Measurements from ENCODE around the gene AHCYL2. TPM values are rescaled to one million over a fixed set of nuclear protein-coding genes. Genes with fewer than 3 reads are reported as not detected.

Gene AHCYL2
- total RNA-seq, 1 experiment from 2014 or later, result 17.0 TPM

- no TSS peak for BruUV-seq (replicated peaks)
- Histone ChIP-seq H3K79me2 (ENCODE audit: insufficient read depth, low read length) (no peaks in the 10 kb centered on the region), H4K20me1 (ENCODE audit: insufficient read depth) (no peaks in the 10 kb centered on the region), H3K9me2 (ENCODE audit: insufficient read depth) (no peaks in the 10 kb centered on the region), H3K4me1 (ENCODE audit: control insufficient read depth in 1 of 2, insufficient read depth in 2 of 2, low read length in 2 of 2) (no peaks in the 10 kb centered on the region), H3K9ac (ENCODE audit: low read length) (no peak overlapping the region), H3K9me3 (ENCODE audit: control insufficient read depth in 1 of 2, insufficient read depth in 1 of 2, low read depth in 1 of 2, low read length in 2 of 2) (no peaks in the 10 kb centered on the region), H3K36me3 (ENCODE audit: control insufficient read depth in 1 of 2, insufficient read depth in 2 of 2, low read length in 2 of 2) (no peaks in the 10 kb centered on the region), H3K27me3 (ENCODE audit: insufficient read depth, low read length) (no peaks in the 10 kb centered on the region), H2AFZ (ENCODE audit: low read depth, low read length, poor library complexity, severe bottlenecking) (no peak overlapping the region), H3K4me2 (ENCODE audit: low read length) (no peak overlapping the region), H3K27ac (ENCODE audit: low read depth, low read length) (no peak overlapping the region), H3K4me3 (replicated peaks in 1 of 2; ENCODE audit: low read depth in 1 of 2, low read length in 2 of 2) (no peak overlapping the region)
- RAD21 ChIA-PET (ENCODE audit: low non-redundant PET in 1 of 2, low total read pairs in 2 of 2, uncharacterized antibody in 2 of 2, unreplicated experiment in 2 of 2), result no interaction called here
- TF ChIP-seq ATF3 (IDR thresholded peaks at IDR 0.05), result no peak
- no peak for TF ChIP-seq REST (IDR thresholded peaks at IDR 0.05; ENCODE audit: low read depth)
- no peak for TF ChIP-seq ZFX (IDR thresholded peaks at IDR 0.05)
- TF ChIP-seq SIN3A (IDR thresholded peaks at IDR 0.05; ENCODE audit: low read depth), result no peak
- no peak for TF ChIP-seq EGR1 (IDR thresholded peaks at IDR 0.05; ENCODE audit: low read depth)
- no peak for TF ChIP-seq YY1 (IDR thresholded peaks at IDR 0.05; ENCODE audit: extremely low read depth, insufficient replicate concordance, low read depth, low read length)
- no peak for TF ChIP-seq POLR2AphosphoS5 (IDR thresholded peaks at IDR 0.05; ENCODE audit: low read depth, low read length)
- ATAC-seq, result no peak
- intact Hi-C loops (cut with micrococcal nuclease), result no loop called here
- POLR2A ChIA-PET, result no interaction called here
- DNase-seq (ENCODE audit: low read depth, low spot score), result no peak
- CTCF ChIA-PET, result interaction anchor here (1.6 kb wide), 1 partner anchor 271 kb away, joined by 3 read pairs; no protein-coding TSS in a partner anchor
Observed at GRCh38 chr7:129373651-129374428, 149.0 kb downstream of the AHCYL2 start.

Data from HCT116 (cell line).